ENCODE data around the gene SIRT6.

DNA sequence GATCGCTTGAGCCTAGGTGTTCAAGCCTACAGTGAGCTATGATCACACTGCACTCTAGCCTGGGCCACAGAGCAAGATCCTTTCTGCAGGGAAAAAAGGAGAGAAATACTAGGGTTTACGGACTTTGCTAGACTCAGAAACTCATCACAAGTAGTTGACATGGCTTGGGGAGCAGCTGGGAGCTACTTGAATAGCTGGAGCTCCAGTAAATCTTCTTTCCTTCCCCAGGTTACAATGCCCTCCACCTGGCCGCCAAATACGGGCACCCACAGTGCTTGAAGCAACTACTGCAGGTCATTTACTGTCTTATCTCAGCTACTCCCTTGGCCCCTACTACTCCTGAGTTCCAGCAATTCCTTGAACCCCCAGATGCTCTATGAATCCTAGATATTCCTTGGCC is 19.4 kb upstream of the SIRT6 start:
- TF ChIP-seq SP1 (IDR thresholded peaks at IDR 0.05) (no peak), LEF1 (IDR thresholded peaks at IDR 0.05; ENCODE audit: borderline replicate concordance) (no peak), L3MBTL2 (conservative IDR thresholded peaks at IDR 0.05) (no peak), BHLHE40 (IDR thresholded peaks at IDR 0.05; ENCODE audit: borderline replicate concordance) (no peak)

All from HEK293T (cell line).